ENCODE data around the gene UQCRHL. TPM values are rescaled to one million over a fixed set of nuclear protein-coding genes. Genes with fewer than 3 reads are reported as not detected.
A peak's percentile ranks its signal among the peaks of the same experiment; 100 is the strongest.

UQCRHL gene
- total and polyA plus RNA-seq, 2 of the 4 experiments (the other 2 are of a cell fraction) = 1.4 to 2.4 TPM

DNA sequence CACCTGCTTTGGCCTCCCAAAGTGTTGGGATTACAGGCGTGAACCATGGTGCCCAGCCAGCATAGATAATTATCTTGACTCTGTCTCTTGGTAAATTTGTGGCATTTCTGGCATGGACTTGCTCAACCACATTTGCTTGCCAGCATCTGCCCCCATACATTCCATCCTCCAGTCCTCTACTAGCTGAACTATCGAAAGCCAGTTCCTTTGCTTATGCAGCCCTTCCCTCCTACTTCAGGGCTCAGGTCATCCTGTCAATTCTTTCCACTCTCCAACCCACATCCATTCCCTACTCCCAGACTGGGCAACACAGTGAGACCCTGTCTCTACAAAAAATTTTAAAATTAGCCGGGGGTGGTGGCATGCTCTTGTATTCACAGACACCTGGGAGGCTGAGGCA lies 13.0 kb upstream of the UQCRHL start:
- Histone ChIP-seq H3K14ac (replicated peaks; ENCODE audit: low read depth, low read length) (no peak overlapping the region), H3K4me3 (ENCODE audit: insufficient read depth, low read depth, low read length) (no peak overlapping the region), H2AFZ (replicated peaks; ENCODE audit: low read length, poor library complexity) (no peak overlapping the region), H2AK9ac (replicated peaks; ENCODE audit: low read depth, low read length, poor library complexity) (peak overlapping the region; percentile 23), H3K9ac (ENCODE audit: low read depth, low read length) (no peak overlapping the region), H3K27me3 (ENCODE audit: control insufficient read depth, insufficient read depth, low read length) (no peaks in the 10 kb centered on the region), H3K4me2 (ENCODE audit: low read depth, low read length) (no peak overlapping the region), H3K23ac (ENCODE audit: low read depth, low read length) (no peak overlapping the region), H2BK20ac (ENCODE audit: low read depth, low read length) (no peak overlapping the region), H3K56ac (ENCODE audit: extremely low read depth, insufficient read depth, low read length) (no peak overlapping the region), H4K91ac (ENCODE audit: insufficient read depth, low read depth, low read length) (no peak overlapping the region), H3K4ac (ENCODE audit: low read depth, low read length) (no peak overlapping the region), H4K8ac (ENCODE audit: low read depth in 2 of 2, low read length in 2 of 2) (no peak overlapping the region), H2BK5ac (ENCODE audit: low read depth, low read length, poor library complexity, severe bottlenecking) (no peak overlapping the region), H3K36me3 (ENCODE audit: control insufficient read depth, insufficient read depth, low read length) (no peaks in the 10 kb centered on the region), H3K4me1 (ENCODE audit: control insufficient read depth, insufficient read depth, low read length) (no peaks in the 10 kb centered on the region), H3K9me1 (ENCODE audit: insufficient read depth, low read length) (no peaks in the 10 kb centered on the region), H2AK5ac (ENCODE audit: low read depth, low read length) (no peak overlapping the region; the same call in 1 of the 2 replicates), H4K5ac (ENCODE audit: low read depth, low read length) (no peak overlapping the region), H2BK120ac (ENCODE audit: low read depth, low read length) (no peak overlapping the region), H3K27ac (ENCODE audit: insufficient read depth, low read length) (no peak overlapping the region), H3K79me1 (ENCODE audit: low read depth in 1 of 2, low read length in 2 of 2) (no peaks in the 10 kb centered on the region), H3K9me3 (ENCODE audit: control insufficient read depth, insufficient read depth, low read length) (no peaks in the 10 kb centered on the region), H2BK15ac (ENCODE audit: low read depth, low read length) (no peak overlapping the region), H3K18ac (ENCODE audit: low read depth, low read length) (no peak overlapping the region), H4K20me1 (ENCODE audit: insufficient read depth, low read length) (no peaks in the 10 kb centered on the region)
- in situ Hi-C loops (cut with MboI; ENCODE audit: low sequenced_read_pairs) (no loop called here), dilution Hi-C loops (cut with HindIII; ENCODE audit: low sequenced_read_pairs, unreplicated experiment) (no loop called here), intact Hi-C loops (cut with micrococcal nuclease) (no loop called here)
- ChIA-PET CTCF (no interaction called here), POLR2A (ENCODE audit: unreplicated experiment) (no interaction called here)
- peak; percentile 60 for TF ChIP-seq CEBPB (IDR thresholded peaks at IDR 0.05; ENCODE audit: low read depth, low read length)
- no peak for TF ChIP-seq RFX5 (IDR thresholded peaks at IDR 0.05; ENCODE audit: low read depth, low read length)
- no TSS peak for BruUV-seq (replicated peaks)
- DNase-seq = peak; percentile 44
- 56% methylated on average over 1 of the region's 3 CpGs; no CpG with 5 or more reads in 1 of the 2 experiments for WGBS, 2 experiments (ENCODE audit: extremely low coverage in 2 of 2, insufficient read length in 1 of 2)
- ATAC-seq (ENCODE audit: low read depth) = peak; percentile 72

All from IMR-90 (cell line).